ENCODE results near the gene HNRNPF. TPM values are rescaled to one million over a fixed set of nuclear protein-coding genes. Genes with fewer than 3 reads are reported as not detected.
"Not testable (repeated sequence)": the region's sequence is repeated elsewhere in the genome, so short reads cannot be mapped to it uniquely, and the experiment has no call there.

The HNRNPF gene
- total RNA-seq, 1 donor from 2014 or later: 101 TPM

GRCh38 chr10:43340619-43341018, 68.4 kb downstream of the HNRNPF start:
- intact Hi-C loops (cut with DNase I): no loop called here

GRCh38 chr10:43340101-43340500, 68.9 kb downstream of the HNRNPF start:
- intact Hi-C loops (cut with DNase I): no loop called here
- no peak for DNase-seq (ENCODE audit: low spot score in 2 of 2)
- no peaks in the 10 kb centered on the region for H3K4me1 ChIP-seq
- no peak overlapping the region for H3K4me3 ChIP-seq
- TF ChIP-seq CTCF (IDR thresholded peaks at IDR 0.05): no peak
- no peaks in the 10 kb centered on the region for H3K27me3 ChIP-seq
- no peaks in the 10 kb centered on the region for H3K36me3 ChIP-seq
- H3K9me3 ChIP-seq: no peaks in the 10 kb centered on the region
- H3K27ac ChIP-seq: no peak overlapping the region

More at GRCh38 chr10:43340619-43341018, 68.4 kb downstream of the HNRNPF start:
- Histone ChIP-seq H3K4me1 (no peaks in the 10 kb centered on the region), H3K4me3 (no peak overlapping the region), H3K27ac (no peak overlapping the region), H3K36me3 (no peaks in the 10 kb centered on the region), H3K27me3 (no peaks in the 10 kb centered on the region), H3K9me3 (no peaks in the 10 kb centered on the region)
- no peak for DNase-seq (ENCODE audit: low spot score in 2 of 2)
- no peak for TF ChIP-seq CTCF (IDR thresholded peaks at IDR 0.05)

- no peak for TF ChIP-seq CTCF (IDR thresholded peaks at IDR 0.05)
- Histone ChIP-seq H3K27ac (no peak overlapping the region), H3K36me3 (no peaks in the 10 kb centered on the region), H3K27me3 (no peaks in the 10 kb centered on the region), H3K4me3 (no peak overlapping the region), H3K4me1 (no peaks in the 10 kb centered on the region), H3K9me3 (no peaks in the 10 kb centered on the region)
- intact Hi-C loops (cut with DNase I): no loop called here
- no peak for DNase-seq (ENCODE audit: low spot score in 2 of 2)
These were observed 69.8 kb downstream of the HNRNPF start for GRCh38 chr10:43339136-43339535.

- no peaks in the 10 kb centered on the region for H3K36me3 ChIP-seq
- no peak overlapping the region for H3K4me3 ChIP-seq
- H3K27me3 ChIP-seq: no peaks in the 10 kb centered on the region
- H3K27ac ChIP-seq: no peak overlapping the region
- DNase-seq (ENCODE audit: low spot score in 2 of 2): no peak
- H3K9me3 ChIP-seq: no peaks in the 10 kb centered on the region
- intact Hi-C loops (cut with DNase I): no loop called here
- TF ChIP-seq CTCF (IDR thresholded peaks at IDR 0.05): no peak
- no peaks in the 10 kb centered on the region for H3K4me1 ChIP-seq
These were observed 70.9 kb downstream of the HNRNPF start for GRCh38 chr10:43338117-43338516.

GRCh38 chr10:43337536-43337935, 71.5 kb downstream of the HNRNPF start:
- H3K27ac ChIP-seq; H3K4me1 ChIP-seq; H3K9me3 ChIP-seq; DNase-seq (ENCODE audit: low spot score in 2 of 2); H3K27me3 ChIP-seq; intact Hi-C loops (cut with DNase I); H3K36me3 ChIP-seq; H3K4me3 ChIP-seq: not testable (repeated sequence)

GRCh38 chr10:43336641-43337318, 72.2 kb downstream of the HNRNPF start:
- H3K9me3 ChIP-seq: no peaks in the 10 kb centered on the region
- H3K36me3 ChIP-seq: no peaks in the 10 kb centered on the region
- intact Hi-C loops (cut with DNase I): no loop called here
- no peak for DNase-seq (ENCODE audit: low spot score in 2 of 2)
- no peak for TF ChIP-seq CTCF (IDR thresholded peaks at IDR 0.05)
- H3K27me3 ChIP-seq: no peaks in the 10 kb centered on the region
- no peak overlapping the region for H3K27ac ChIP-seq
- no peaks in the 10 kb centered on the region for H3K4me1 ChIP-seq
- no peak overlapping the region for H3K4me3 ChIP-seq

All from ascending aorta (tissue), 2 donors.